ENCODE results near the gene AGPAT2.
"Not testable (repeated sequence)": the region's sequence is repeated elsewhere in the genome, so short reads cannot be mapped to it uniquely, and the experiment has no call there.

The AGPAT2 gene

DNA sequence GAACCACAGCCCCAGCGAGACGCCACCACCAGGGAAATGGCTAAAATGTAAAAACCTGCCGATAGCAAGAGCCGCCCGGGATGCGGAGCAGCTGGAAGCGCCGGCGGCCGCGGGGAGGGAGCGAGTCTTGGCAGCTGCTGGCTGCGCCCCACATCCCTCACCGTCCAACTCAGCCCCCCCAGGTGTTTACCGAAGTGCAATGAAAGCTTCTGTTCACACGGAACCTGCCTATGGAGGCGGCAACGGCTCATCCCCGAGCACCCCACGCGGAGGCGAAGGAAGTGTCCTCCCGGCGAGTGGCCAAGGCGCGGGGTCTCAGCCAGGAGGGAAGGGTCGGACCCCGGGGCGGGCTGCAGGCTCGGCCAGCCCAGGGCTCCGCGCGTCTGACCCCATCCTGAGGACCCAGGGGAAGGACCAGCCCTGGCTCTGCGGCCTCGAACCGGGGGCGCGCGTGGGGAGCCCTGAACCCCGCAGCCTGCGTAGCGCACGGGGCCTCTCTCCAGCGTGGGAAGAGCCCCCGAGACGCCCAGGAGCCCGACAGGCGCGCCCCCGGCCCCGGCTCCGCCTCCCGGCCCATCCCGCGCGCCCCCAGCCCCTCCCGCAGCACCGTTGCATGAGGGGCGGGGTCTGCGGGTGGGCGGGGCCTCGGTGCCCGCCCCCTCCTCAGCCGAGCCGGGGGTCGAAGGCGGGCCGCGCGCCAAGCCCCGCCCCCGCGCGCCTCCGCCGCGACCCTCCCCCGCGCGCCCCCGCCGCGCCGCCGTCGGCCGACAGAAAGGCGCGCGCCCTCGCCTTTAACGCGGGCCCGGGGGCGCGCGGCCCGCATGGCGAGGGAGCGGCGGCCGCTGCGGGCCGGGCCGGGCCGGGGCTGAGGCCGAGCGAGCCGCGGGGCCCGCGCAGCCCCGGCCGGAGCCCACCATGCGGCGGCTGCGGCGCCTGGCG is 24.8 kb upstream of the AGPAT2 start, which contains the start of gene DIPK1B:
Gene DIPK1B (plus strand): TSS at position 822 of the 939 bp plus-strand sequence. CDS start 94 bp downstream, at position 916.
- Histone ChIP-seq H3K9me3 (ENCODE audit: control insufficient read depth, insufficient read depth, low read length) (no peaks in the 10 kb centered on the region), H3K4me2 (ENCODE audit: low read length) (peak within 1 kb of the TSS; percentile 58), H3K4me1 (ENCODE audit: control insufficient read depth, low read length) (peaks cover 29% of the 10 kb centered on the region), H3K27ac (ENCODE audit: low read depth, low read length) (no peak within 1 kb of the TSS), H3K27me3 (ENCODE audit: control insufficient read depth, low read length) (peaks cover 27% of the 10 kb centered on the region), H3K79me2 (ENCODE audit: control insufficient read depth, low read length) (no peaks in the 10 kb centered on the region), H3F3A (ENCODE audit: control insufficient read depth, insufficient read depth) (0 out of 2 replicates have a peak, but pooled peaks cover 3% of the 10 kb centered on the region), H4K20me1 (ENCODE audit: control insufficient read depth, insufficient read depth, low read depth, low read length) (no peaks in the 10 kb centered on the region), H3K36me3 (ENCODE audit: control insufficient read depth, low read length) (no peaks in the 10 kb centered on the region), H3K9me2 (replicated peaks; ENCODE audit: control insufficient read depth, low read length) (no peaks in the 10 kb centered on the region), H3K4me3 (ENCODE audit: low read length) (peak within 1 kb of the TSS; percentile 66)
- no peak; the same call in 1 of the 2 replicates for TF ChIP-seq EZH2phosphoT487 (IDR thresholded peaks at IDR 0.05; ENCODE audit: borderline replicate concordance, low read length)
- TF ChIP-seq, protein P1, sequence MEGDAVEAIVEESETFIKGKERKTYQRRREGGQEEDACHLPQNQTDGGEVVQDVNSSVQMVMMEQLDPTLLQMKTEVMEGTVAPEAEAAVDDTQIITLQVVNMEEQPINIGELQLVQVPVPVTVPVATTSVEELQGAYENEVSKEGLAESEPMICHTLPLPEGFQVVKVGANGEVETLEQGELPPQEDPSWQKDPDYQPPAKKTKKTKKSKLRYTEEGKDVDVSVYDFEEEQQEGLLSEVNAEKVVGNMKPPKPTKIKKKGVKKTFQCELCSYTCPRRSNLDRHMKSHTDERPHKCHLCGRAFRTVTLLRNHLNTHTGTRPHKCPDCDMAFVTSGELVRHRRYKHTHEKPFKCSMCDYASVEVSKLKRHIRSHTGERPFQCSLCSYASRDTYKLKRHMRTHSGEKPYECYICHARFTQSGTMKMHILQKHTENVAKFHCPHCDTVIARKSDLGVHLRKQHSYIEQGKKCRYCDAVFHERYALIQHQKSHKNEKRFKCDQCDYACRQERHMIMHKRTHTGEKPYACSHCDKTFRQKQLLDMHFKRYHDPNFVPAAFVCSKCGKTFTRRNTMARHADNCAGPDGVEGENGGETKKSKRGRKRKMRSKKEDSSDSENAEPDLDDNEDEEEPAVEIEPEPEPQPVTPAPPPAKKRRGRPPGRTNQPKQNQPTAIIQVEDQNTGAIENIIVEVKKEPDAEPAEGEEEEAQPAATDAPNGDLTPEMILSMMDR (IDR thresholded peaks at IDR 0.05; ENCODE audit: low read depth, low read length, poor library complexity, severe bottlenecking): no peak

DNA sequence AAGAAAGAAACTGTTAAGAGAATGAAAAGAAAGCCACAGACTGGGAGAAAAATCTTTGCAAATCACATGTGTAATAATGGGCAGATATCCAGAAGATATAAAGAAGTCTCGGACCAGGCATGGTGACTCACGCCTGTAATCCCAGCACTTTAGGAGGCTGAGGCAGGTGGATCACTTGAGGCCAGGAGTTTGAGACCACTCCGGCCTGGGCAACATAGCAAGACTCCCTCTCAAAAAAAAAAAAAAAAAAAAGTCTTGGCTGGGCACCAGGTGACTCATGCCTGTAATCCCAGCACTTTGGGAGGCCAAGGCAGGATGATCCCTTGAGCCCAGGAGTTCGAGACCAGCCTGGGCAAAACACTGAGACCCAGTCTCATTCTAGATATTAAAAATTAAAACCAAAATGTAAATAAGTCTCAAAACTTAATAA is 24.0 kb upstream of the AGPAT2 start:
- not testable (repeated sequence) for H3K79me2 ChIP-seq (ENCODE audit: control insufficient read depth, low read length); H3F3A ChIP-seq (ENCODE audit: control insufficient read depth, insufficient read depth); H3K27ac ChIP-seq (ENCODE audit: low read depth, low read length); H3K4me3 ChIP-seq (ENCODE audit: low read length); H4K20me1 ChIP-seq (ENCODE audit: control insufficient read depth, insufficient read depth, low read depth, low read length); H3K36me3 ChIP-seq (ENCODE audit: control insufficient read depth, low read length); H3K9me2 ChIP-seq (replicated peaks; ENCODE audit: control insufficient read depth, low read length); H3K9me3 ChIP-seq (ENCODE audit: control insufficient read depth, insufficient read depth, low read length); H3K4me2 ChIP-seq (ENCODE audit: low read length)
- H3K4me1 ChIP-seq (ENCODE audit: control insufficient read depth, low read length): peaks cover 29% of the 10 kb centered on the region
- peaks cover 30% of the 10 kb centered on the region for H3K27me3 ChIP-seq (ENCODE audit: control insufficient read depth, low read length)

DNA sequence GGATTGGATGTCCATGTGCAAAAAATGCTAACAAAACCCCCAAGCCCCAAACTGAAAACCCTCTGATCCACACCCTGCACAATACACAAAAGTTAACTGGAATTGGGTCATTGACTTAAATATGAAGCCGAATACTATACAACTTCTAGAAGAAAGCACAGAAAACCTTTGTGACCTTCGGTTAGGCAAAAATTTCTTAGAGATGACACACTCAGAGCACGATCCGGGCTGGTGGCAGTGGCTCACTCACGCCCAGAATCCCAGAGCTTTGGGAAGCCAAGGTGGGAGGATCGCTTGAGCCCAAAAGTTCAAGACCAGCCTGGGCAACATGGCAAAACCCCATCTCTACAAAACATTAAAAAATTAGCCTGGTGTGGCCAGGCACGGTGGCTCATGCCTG is 23.3 kb upstream of the AGPAT2 start:
- no peaks in the 10 kb centered on the region for H3K9me3 ChIP-seq (ENCODE audit: control insufficient read depth, insufficient read depth, low read length)
- H3K36me3 ChIP-seq (ENCODE audit: control insufficient read depth, low read length): no peaks in the 10 kb centered on the region
- H3K27me3 ChIP-seq (ENCODE audit: control insufficient read depth, low read length): peaks cover 36% of the 10 kb centered on the region
- H3F3A ChIP-seq (ENCODE audit: control insufficient read depth, insufficient read depth): 0 out of 2 replicates have a peak, but pooled peaks cover 3% of the 10 kb centered on the region
- no peak overlapping the region for H3K4me3 ChIP-seq (ENCODE audit: low read length)
- H4K20me1 ChIP-seq (ENCODE audit: control insufficient read depth, insufficient read depth, low read depth, low read length): no peaks in the 10 kb centered on the region
- H3K9me2 ChIP-seq (replicated peaks; ENCODE audit: control insufficient read depth, low read length): no peaks in the 10 kb centered on the region
- H3K79me2 ChIP-seq (ENCODE audit: control insufficient read depth, low read length): no peaks in the 10 kb centered on the region
- H3K4me1 ChIP-seq (ENCODE audit: control insufficient read depth, low read length): peaks cover 29% of the 10 kb centered on the region
- H3K4me2 ChIP-seq (ENCODE audit: low read length): no peak overlapping the region
- TF ChIP-seq EZH2phosphoT487 (IDR thresholded peaks at IDR 0.05; ENCODE audit: borderline replicate concordance, low read length): no peak
- TF ChIP-seq, protein P1 (IDR thresholded peaks at IDR 0.05; ENCODE audit: low read depth, low read length, poor library complexity, severe bottlenecking): no peak
- H3K27ac ChIP-seq (ENCODE audit: low read depth, low read length): no peak overlapping the region
